Right lobe of liver (tissue), 6 donors: Measurements from ENCODE around the gene FNIP2. TPM values are rescaled to one million over a fixed set of nuclear protein-coding genes. Genes with fewer than 3 reads are reported as not detected.

Experiments
- ATAC-seq, 4 donors: fragments of 200-7000 bp; cut with Tn5 transposase; one replicate each; pipeline ENCODE4 v1.9.1; 2020; ENCODE audit warnings: mild to moderate bottlenecking in 4 of 4, moderate library complexity in 4 of 4
- DNase-seq, 3 donors: peaks; one replicate each; pipeline ENCODE4 v3.0.0-alpha.2; 2020
- H3K27ac ChIP-seq, 3 donors: fragments of 200-600 bp; one replicate each; pipeline ENCODE4 v1.8.0; 2022
- H3K27me3 ChIP-seq, 2 donors: fragments of 200-600 bp; one replicate each; pipeline ENCODE4 v1.8.0; 2022
- H3K36me3 ChIP-seq, 4 donors: fragments of 200-600 bp; sonication (generic) in 1 of 4; one replicate each; pipeline versions ENCODE4 v1.5.1 to v1.8.0; 2017 to 2022; ENCODE audit warnings: control low read depth in 1 of 4
- H3K4me1 ChIP-seq, 4 donors: fragments of 200-600 bp; sonication (generic) in 1 of 4; one replicate each; pipeline versions ENCODE4 v1.5.1 to v1.8.0; 2017 to 2022; ENCODE audit warnings: control low read depth in 1 of 4
- H3K4me3 ChIP-seq, 3 donors: fragments of 200-600 bp; one replicate each; pipeline ENCODE4 v1.8.0; 2022
- H3K9me3 ChIP-seq, 4 donors: fragments of 200-600 bp; sonication (generic) in 1 of 4; one replicate each; pipeline versions ENCODE4 v1.5.1 to v1.8.0; 2017 to 2022; ENCODE audit warnings: control low read depth in 1 of 4
- POLR2A ChIP-seq: fragments of 450-650 bp; IDR thresholded peaks from one replicate; pipeline ENCODE4 v1.6.1; 2017; ENCODE audit warnings: antibody characterized with exemption, mild to moderate bottlenecking
- WGBS: methylation state at CpG from one replicate; pipeline ENCODE4 v1.1.6; 2018; ENCODE audit warnings: low coverage, low lambda C conversion rate; ENCODE audit not compliant: insufficient coverage; ENCODE audit errors: missing lambda C conversion rate; 5-methylcytosine and 5-hydroxymethylcytosine counted together
- intact Hi-C, 2 donors: fragments of 100-400 bp; cut with DNase I; formaldehyde crosslinking; loops; one replicate each; pipeline versions ENCODE4 v1.11.2 to v1.14.1; 2022
- total RNA-seq, 6 experiments: library from RNA; depleted of rRNA in 2 of 6; stranded (reverse); fragments of >200 nt in 2 of 6; fragmentation: NEBNext Ultra II Directional in 3 of 6; extraction: Animal tissue kit (Norgen Biotek cat#: 25700) in 3 of 6; gene quantifications; one replicate each; pipeline versions ENCODE4 v1.1.0 to v1.2.4, GENCODE V29; 2016 to 2023
- TF ChIP-seq, protein P1 (sequence below), 4 donors: fragments of 200-600 bp in 3 of 4; fragments of 450-650 bp in 1 of 4; IDR thresholded peaks; one replicate each; pipeline versions ENCODE4 v1.5.1 to v1.8.0; 2016 to 2022; ENCODE audit warnings: antibody characterized with exemption in 4 of 4, mild to moderate bottlenecking in 2 of 4
- donor health status: DM: no; HTN: yes; CAD: no.
- donor health status: DM: no; HTN: no; CAD: no.
- donor health status: DM: no; HTN: no; CAD: no.
- donor health status: DM: no; HTN: yes; CAD: no.
- donor health status: DM: no; HTN: yes; CAD: no.

The FNIP2 gene
- total RNA-seq, 6 experiments from 2014 or later, result 34.2 to 67.4 (median 37.8) TPM

DNA sequence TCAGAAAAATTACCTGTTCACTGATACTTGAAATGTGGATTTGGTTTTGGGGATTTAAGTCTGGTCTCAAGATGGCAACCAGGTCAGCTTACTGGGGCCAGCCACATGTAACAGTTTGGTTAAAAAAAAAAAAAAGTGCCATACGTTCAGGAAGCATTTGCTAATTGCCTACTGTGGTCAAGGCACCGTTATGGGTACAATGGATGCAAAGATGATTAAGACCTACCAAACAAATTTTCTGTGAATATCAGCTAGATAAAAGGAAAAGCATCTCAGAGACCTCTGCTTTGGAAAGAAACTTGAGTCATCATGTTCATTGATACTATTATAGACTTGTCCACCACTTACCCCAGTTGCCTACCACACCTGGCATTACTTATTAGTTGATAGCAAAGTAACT is 80.9 kb downstream of the FNIP2 start:
- WGBS, result 58% methylated on average over 2 of the region's 2 CpGs
- DNase-seq, result no peak
- no peak for TF ChIP-seq POLR2A
- TF ChIP-seq, protein P1, sequence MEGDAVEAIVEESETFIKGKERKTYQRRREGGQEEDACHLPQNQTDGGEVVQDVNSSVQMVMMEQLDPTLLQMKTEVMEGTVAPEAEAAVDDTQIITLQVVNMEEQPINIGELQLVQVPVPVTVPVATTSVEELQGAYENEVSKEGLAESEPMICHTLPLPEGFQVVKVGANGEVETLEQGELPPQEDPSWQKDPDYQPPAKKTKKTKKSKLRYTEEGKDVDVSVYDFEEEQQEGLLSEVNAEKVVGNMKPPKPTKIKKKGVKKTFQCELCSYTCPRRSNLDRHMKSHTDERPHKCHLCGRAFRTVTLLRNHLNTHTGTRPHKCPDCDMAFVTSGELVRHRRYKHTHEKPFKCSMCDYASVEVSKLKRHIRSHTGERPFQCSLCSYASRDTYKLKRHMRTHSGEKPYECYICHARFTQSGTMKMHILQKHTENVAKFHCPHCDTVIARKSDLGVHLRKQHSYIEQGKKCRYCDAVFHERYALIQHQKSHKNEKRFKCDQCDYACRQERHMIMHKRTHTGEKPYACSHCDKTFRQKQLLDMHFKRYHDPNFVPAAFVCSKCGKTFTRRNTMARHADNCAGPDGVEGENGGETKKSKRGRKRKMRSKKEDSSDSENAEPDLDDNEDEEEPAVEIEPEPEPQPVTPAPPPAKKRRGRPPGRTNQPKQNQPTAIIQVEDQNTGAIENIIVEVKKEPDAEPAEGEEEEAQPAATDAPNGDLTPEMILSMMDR (IDR thresholded peaks at IDR 0.05), result no peak

DNA sequence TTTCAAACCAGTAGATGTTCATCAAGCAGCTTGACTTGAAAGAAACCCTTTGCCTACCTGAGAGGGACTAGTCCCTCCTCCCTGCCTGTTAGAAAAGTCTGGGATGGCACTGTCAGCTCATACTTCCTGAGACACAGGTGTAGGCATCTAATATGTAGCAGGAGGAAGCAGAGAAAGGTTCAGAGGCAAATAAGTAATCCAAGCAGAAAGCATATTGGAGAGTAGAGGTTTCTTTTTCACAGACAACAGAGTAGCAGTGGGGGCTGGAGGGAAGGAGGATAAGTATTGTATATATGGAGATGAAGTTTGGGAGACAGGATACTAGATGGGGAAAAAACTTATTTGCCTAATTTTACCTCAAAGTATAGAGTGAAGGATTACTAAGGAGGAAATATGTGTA is 81.5 kb downstream of the FNIP2 start:
- Histone ChIP-seq H3K9me3 (no peaks in the 10 kb centered on the region), H3K4me1 (peaks cover 0 to 8% (median 1%) of the 10 kb centered on the region in 4 donors), H3K27ac (no peak overlapping the region), H3K36me3 (no peaks in the 10 kb centered on the region), H3K27me3 (no peaks in the 10 kb centered on the region), H3K4me3 (no peak overlapping the region)
- DNase-seq (no peak), ATAC-seq (peak in 1 of 4 donors; percentile 13)
- intact Hi-C loops, result no loop called here
- no peak for TF ChIP-seq POLR2A
- TF ChIP-seq, protein P1 (IDR thresholded peaks at IDR 0.05), result no peak

More for the DNA sequence above, 80.9 kb downstream of the FNIP2 start:
- Histone ChIP-seq H3K9me3 (no peaks in the 10 kb centered on the region), H3K27me3 (no peaks in the 10 kb centered on the region), H3K4me1 (peaks cover 0 to 15% (median 5%) of the 10 kb centered on the region in 4 donors), H3K27ac (no peak overlapping the region), H3K36me3 (no peaks in the 10 kb centered on the region), H3K4me3 (no peak overlapping the region)
- ATAC-seq, result no peak
- intact Hi-C loops, result loop anchor here (5.0 to 10.0 kb wide), 2 partner anchors 117 to 125 kb away; partner anchors contain the start of gene PPID (in 1 of the 2)

DNA sequence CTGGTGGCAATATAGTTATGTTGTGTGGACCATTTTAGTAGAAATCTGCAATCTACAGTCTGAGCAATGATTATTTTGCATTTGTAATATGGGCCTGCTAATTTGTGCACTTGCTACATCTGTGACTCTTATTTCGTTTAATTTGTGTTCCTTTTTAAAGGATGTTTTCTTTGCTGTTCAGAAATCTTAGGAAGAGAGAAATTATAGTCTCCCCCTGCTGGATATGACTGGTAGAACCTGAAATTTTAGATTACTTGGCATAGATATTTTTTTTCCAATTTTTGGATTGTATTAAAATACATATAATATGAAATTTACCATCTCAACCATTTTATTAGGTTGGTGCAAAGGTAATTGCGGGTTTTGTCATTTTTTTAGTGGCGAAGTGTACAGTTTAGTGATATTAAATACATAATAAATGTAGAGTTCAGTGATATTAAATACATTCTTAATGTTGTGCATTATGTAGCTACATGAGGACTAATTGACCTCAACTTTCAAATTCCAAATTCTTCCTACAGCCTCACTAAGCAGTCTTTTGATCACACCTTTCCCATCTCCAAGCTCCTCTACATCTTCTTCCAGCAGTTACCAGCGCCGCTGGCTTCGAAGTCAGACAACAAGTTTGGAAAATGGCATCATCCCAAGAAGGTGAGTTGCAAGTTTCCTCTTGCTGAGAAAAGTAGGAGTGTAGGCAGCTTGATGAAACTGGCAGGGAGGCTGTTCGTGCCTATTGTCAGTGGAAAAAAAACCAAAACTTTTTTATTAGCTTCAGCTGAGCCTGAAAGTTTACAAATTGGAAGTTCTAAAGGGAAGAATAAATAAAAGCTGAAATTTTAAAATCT is 82.2 kb downstream of the FNIP2 start:
- Histone ChIP-seq H3K4me3 (no peak overlapping the region), H3K27ac (no peak overlapping the region), H3K36me3 (no peaks in the 10 kb centered on the region), H3K9me3 (no peaks in the 10 kb centered on the region), H3K27me3 (no peaks in the 10 kb centered on the region), H3K4me1 (peaks cover 0 to 2% (median 0%) of the 10 kb centered on the region in 4 donors)
- peak; percentile 53 to 67 (median 59) for ATAC-seq
- 67% methylated on average over 7 of the region's 7 CpGs for WGBS
- intact Hi-C loops, result no loop called here
- TF ChIP-seq, protein P1 (IDR thresholded peaks at IDR 0.05), result peak; percentile 62 to 75 (median 71)
- no peak for TF ChIP-seq POLR2A
- no peak for DNase-seq

DNA sequence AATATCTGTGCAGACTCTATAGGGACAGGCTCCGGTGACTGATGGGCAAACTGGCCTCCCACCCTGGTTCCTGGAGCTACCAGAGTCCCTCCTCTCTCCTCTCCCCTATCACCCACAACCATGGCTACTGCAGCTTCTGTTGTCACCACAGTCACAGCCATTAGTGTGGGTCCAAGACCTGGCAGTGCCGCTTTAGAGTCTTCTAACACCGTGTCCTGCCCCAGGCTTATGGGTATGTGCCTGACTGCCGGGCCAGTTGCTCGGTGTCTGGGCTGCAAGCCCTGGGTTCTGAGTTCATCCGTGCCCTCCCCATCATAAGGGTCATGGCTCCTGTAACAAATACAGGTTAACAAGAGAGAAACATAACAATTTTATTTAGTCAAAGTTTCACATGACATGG is 85.4 kb downstream of the FNIP2 start:
- H3K4me1 ChIP-seq, result no peaks in the 10 kb centered on the region
- intact Hi-C loops, result no loop called here
- 73% methylated on average over 4 of the region's 6 CpGs for WGBS

More for the DNA sequence above, 85.4 kb downstream of the FNIP2 start:
- TF ChIP-seq, protein P1 (IDR thresholded peaks at IDR 0.05), result no peak
- TF ChIP-seq POLR2A, result no peak
- DNase-seq, result no peak
- H3K36me3 ChIP-seq, result peaks cover 0 to 3% (median 0%) of the 10 kb centered on the region in 4 donors
- no peaks in the 10 kb centered on the region for H3K27me3 ChIP-seq
- no peak for ATAC-seq
- no peaks in the 10 kb centered on the region for H3K9me3 ChIP-seq
- no peak overlapping the region for H3K27ac ChIP-seq
- no peak overlapping the region for H3K4me3 ChIP-seq
